GM10266 (cell line): ENCODE measurements around the gene DOC2A.
"Not testable (repeated sequence)": the region's sequence is repeated elsewhere in the genome, so short reads cannot be mapped to it uniquely, and the experiment has no call there.

Experiments
- DNase-seq: peaks from one replicate; pipeline ENCODE4 v3.0.0; 2012; ENCODE audit errors: extremely low spot score
- CTCF ChIP-seq: IDR thresholded peaks from 2 replicates; pipeline ENCODE4 v1.5.1; 2012; ENCODE audit warnings: mild to moderate bottlenecking, low read depth; ENCODE audit not compliant: control insufficient read depth, insufficient read depth; ENCODE audit errors: missing control alignments

Gene DOC2A

GRCh38 chr16:30017277-30017656 lies 6.4 kb upstream of the DOC2A start:
- no peak for TF ChIP-seq CTCF
- DNase-seq = no peak

DNA sequence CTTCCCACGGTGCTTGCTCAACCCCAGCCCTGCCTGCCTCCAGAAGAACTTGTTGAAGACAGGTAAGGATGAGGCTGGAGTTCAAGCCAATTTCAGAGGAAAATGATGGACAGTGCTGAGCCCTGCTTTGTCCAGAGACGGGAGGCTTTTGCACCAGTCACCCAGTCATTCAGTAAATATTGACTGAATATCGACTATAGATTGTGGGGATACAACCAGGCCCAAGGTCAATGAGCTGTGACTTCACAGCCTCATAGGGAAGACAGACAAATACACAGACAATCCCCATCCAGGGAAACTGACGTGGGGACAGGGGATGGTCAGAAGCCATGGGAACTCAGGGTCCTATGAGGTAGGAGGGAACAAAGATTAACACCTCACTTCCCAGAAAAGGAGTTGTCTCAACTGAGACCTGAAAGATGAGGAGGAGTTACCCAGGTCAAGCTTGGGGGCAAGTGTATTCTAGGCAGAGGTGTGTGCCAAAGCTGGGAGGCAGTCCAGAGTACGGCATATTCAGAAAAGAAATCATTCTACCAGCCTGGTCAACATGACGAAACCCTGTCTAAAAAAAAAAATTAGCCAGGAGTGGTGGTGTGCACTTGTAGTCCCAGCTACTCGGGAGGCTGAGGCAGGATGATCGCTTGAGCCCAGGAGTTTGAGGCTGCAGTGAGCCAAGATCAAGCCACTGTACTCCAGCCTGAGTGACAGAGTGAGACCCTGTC lies 5.9 kb upstream of the DOC2A start:
- no peak for TF ChIP-seq CTCF
- no peak for DNase-seq

DNA sequence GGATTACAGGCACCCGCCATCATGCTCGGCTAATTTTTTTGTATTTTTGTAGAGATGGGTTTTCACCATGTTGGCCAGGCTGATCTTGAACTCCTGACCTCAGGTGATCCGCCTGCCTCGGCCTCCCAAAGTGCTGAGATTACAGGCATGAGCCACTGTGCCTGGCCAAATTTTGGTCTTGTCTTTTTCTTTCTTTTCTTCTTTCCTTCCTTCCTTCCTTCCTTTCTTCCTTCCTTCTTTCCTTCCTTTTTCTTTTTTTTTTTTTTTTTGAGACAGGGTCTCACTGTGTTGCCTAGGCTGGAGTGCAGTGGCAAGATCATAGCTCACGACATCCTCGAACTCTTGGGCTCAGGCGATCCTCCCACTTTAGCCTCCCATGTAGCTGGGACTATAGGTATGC lies 4.6 kb upstream of the DOC2A start:
- DNase-seq = not testable (repeated sequence)

DNA sequence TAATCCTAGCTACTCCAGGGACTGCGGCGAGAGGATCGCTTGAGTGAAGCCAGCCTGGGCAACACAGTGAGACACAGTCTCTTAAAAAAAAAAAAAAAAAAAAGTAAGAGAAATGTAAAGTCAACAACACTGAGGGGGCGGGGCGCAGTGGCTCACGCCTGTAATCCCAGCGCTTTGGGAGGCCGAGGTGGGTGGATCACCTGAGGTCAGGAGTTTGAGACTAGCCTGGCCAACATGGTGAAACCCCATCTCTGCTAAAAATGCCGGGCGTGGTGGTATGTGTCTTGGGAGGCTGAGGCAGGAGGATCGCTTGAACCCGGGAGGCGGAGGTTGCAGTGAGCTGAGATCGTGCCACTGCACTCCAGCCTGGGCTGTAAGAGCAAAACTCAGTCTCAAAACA lies 1.8 kb upstream of the DOC2A start:
- not testable (repeated sequence) for DNase-seq

- TF ChIP-seq CTCF = no peak
- DNase-seq = no peak
Observed at GRCh38 chr16:30011714-30012504, 1.1 kb upstream of the DOC2A start.

DNA sequence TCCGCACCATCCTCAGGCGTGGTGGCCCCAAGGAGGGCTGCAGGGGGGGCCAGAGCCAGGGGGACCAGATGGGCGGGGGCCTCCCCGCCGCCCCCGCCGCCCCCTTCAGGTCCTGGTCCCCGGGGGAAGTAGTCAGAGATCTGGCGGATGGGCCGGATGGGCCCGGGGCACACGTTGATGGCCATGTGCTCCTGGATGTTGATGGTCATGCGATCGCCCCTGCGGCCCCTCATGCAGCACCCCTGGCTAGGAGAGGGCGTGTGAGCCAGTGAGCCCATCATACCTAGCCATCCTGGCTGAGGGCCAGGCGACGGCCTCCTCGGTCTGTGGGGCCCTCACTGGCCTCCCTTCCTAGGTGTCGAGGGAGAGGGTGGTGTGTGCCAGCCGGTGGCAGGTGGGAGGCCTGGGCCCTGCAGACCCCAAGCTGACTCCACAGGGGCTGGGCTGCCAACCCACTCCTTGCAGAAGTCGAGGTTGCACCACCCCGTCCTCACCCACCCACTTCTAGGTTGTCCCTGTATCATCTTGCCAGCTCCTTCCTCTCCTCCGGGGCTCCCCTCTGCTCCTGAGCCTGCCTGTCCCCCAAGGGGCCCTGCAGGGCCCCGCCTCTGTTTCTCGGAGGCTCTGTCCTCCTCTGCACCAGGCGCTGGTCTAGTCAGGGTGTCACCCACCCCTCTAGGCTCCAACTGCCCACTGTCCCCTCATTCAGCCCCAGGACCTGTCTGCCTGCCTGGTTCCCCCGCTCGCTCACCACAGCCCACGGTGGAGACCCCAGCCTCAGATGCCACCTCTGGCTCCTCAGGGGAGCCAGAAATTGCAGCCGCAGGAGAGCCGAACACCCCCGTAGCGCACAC lies 610 bp downstream of the DOC2A start:
- peak; percentile 58 for DNase-seq
- TF ChIP-seq CTCF = no peak

DNA sequence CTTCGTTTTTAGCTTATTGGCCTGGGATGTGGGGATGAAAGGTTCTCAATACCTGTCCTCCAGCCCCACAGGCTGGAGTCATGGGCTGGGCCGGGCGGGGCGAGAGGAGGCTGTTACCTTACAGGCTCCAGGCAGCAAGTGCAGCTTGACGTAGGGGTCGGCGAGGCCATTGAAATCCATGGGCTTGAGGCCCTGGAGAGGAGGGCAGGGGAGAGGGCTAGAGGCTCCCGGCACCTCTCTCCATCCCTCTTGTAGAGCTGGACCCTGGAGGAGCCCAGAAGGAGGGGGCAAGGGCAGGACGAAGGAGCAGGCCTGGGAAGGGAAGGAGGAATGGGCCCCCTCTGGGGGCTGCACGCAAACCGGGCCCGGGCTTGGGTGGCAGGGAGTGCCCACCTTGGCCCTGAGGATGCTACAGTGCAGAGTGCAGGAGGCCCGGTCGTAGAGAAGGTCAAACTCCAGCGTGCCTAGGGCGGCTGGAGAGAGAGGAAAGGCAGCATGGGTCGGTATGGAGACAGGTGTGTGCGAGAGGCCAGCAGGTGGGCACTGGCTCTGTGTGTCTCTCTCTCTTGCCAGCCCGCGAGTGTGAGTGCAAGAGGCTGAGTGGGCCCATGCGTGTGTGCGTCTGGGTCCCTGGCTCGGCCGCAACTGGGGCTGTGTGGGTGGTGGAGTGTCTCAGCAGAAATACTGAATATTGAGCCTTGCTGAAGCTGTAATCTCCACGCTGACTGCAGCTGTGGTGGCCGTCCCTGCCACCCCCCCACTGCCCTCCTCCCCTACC lies 1.6 kb downstream of the DOC2A start:
- no peak for DNase-seq
- no peak for TF ChIP-seq CTCF

- no peak for TF ChIP-seq CTCF
- DNase-seq = no peak
Observed at GRCh38 chr16:30007378-30007895, 3.4 kb downstream of the DOC2A start.
